HepG2 (cell line): ENCODE data around the gene MTTP. TPM values are rescaled to one million over a fixed set of nuclear protein-coding genes. Genes with fewer than 3 reads are reported as not detected.

ENCODE experiments used
- ARID4A ChIP-seq: sonication (generic); formaldehyde crosslinking; IDR thresholded peaks from 2 replicates; pipeline ENCODE4 v1.5.0; 2020; ENCODE audit warnings: mild to moderate bottlenecking, missing genetic modification reagents, borderline replicate concordance
- CC2D1A ChIP-seq: sonication (generic); formaldehyde crosslinking; IDR thresholded peaks from 2 replicates; pipeline ENCODE4 v1.8.1; 2023; ENCODE audit warnings: mild to moderate bottlenecking, missing genetic modification reagents
- HOXD1 ChIP-seq: sonication (generic); formaldehyde crosslinking; IDR thresholded peaks from 2 replicates; pipeline ENCODE4 v1.5.0; 2020; ENCODE audit warnings: missing genetic modification reagents
- MXD1 ChIP-seq: sonication (generic); formaldehyde crosslinking; IDR thresholded peaks from 2 replicates; pipeline ENCODE4 v1.4.0; 2020; ENCODE audit warnings: mild to moderate bottlenecking, missing genetic modification reagents
- NFYB ChIP-seq: sonication (generic); formaldehyde crosslinking; IDR thresholded peaks from 2 replicates; pipeline ENCODE4 v1.4.0; 2020; ENCODE audit warnings: missing genetic modification reagents
- NR2C2 ChIP-seq: sonication (generic); formaldehyde crosslinking; IDR thresholded peaks from 2 replicates; pipeline ENCODE4 v1.4.0; 2020; ENCODE audit warnings: missing genetic modification reagents, mild to moderate bottlenecking, moderate library complexity, borderline replicate concordance
- NR2F1 ChIP-seq, 2 experiments: fragments of 450-650 bp in 1 of 2; formaldehyde crosslinking in 1 of 2; IDR thresholded peaks; 2 replicates each; pipeline versions ENCODE4 v1.5.0 to v1.6.1; 2016 to 2020; ENCODE audit warnings: mild to moderate bottlenecking in 1 of 2, missing compliant biosample characterization in 1 of 2, missing genetic modification reagents in 1 of 2, moderate library complexity in 1 of 2
- RBM22 ChIP-seq: fragments of 200-400 bp; formaldehyde crosslinking; optimal IDR thresholded peaks from 2 replicates; pipeline ENCODE3; 2017; ENCODE audit warnings: mild to moderate bottlenecking, low read length, moderate library complexity
- REL ChIP-seq: sonication (generic); formaldehyde crosslinking; conservative IDR thresholded peaks from 2 replicates; pipeline ENCODE4 v1.8.0; 2022; ENCODE audit warnings: mild to moderate bottlenecking, missing genetic modification reagents, moderate library complexity
- RERE ChIP-seq: IDR thresholded peaks from 2 replicates; pipeline ENCODE4 v1.6.1; 2016; ENCODE audit warnings: low read depth, missing genetic modification reagents, missing compliant biosample characterization
- SCMH1 ChIP-seq: sonication (generic); formaldehyde crosslinking; IDR thresholded peaks from 2 replicates; pipeline ENCODE4 v1.9.0; 2021; ENCODE audit warnings: missing genetic modification reagents, mild to moderate bottlenecking, borderline replicate concordance
- SMYD3 ChIP-seq: sonication (generic); formaldehyde crosslinking; IDR thresholded peaks from 2 replicates; pipeline ENCODE4 v1.8.1; 2023; ENCODE audit warnings: mild to moderate bottlenecking, missing genetic modification reagents
- TEAD2 ChIP-seq: sonication (generic); formaldehyde crosslinking; IDR thresholded peaks from 2 replicates; pipeline ENCODE4 v1.9.0; 2021; ENCODE audit warnings: missing genetic modification reagents
- ZNF275 ChIP-seq: sonication (generic); formaldehyde crosslinking; IDR thresholded peaks from 2 replicates; pipeline ENCODE4 v1.8.0; 2022; ENCODE audit warnings: missing genetic modification reagents, mild to moderate bottlenecking, inconsistent platforms, borderline replicate concordance
- ZNF367 ChIP-seq: sonication (generic); formaldehyde crosslinking; IDR thresholded peaks from 2 replicates; pipeline ENCODE4 v1.4.0; 2020; ENCODE audit warnings: missing genetic modification reagents, borderline replicate concordance
- ZNF564 ChIP-seq: sonication (generic); formaldehyde crosslinking; IDR thresholded peaks from 2 replicates; pipeline ENCODE4 v1.8.1; 2023; ENCODE audit warnings: mild to moderate bottlenecking, missing genetic modification reagents
- ZNF644 ChIP-seq: IDR thresholded peaks from 2 replicates; pipeline ENCODE4 v1.6.1; 2016; ENCODE audit warnings: low read depth
- polyA plus RNA-seq, 8 experiments: library from polyadenylated mRNA; depleted of rRNA in 3 of 8; stranded (reverse) in 7 of 8; unstranded in 1 of 8; fragments of >200 nt; fragmentation: Illumina TruSeq in 4 of 8; extraction: Trizol in 4 of 8; gene quantifications; 2 replicates each; pipeline versions ENCODE4 v1.2.1 to v1.2.3, GENCODE V29; 2011 to 2016; ENCODE audit warnings: low read depth in 4 of 8, missing spikeins in 1 of 8, mixed read lengths in 1 of 8; ENCODE audit not compliant: insufficient read depth in 1 of 8
- total RNA-seq, 5 experiments: library from RNA; depleted of rRNA; stranded (reverse); fragments of >200 nt; fragmentation: Illumina TruSeq; extraction: Trizol; gene quantifications; 2 replicates each; pipeline ENCODE4 v1.2.3, GENCODE V29; 2016; ENCODE audit warnings: low read depth in 1 of 5

MTTP gene
- total and polyA plus RNA-seq, 2 of the 13 experiments (the other 11 are each of a cell fraction or from before 2014, with no cell fraction given), result 84.7 to 102 TPM

- TF ChIP-seq SCMH1 (CRISPR knock-in tag), result no peak
- no peak for TF ChIP-seq CC2D1A
- no peak for TF ChIP-seq REL (CRISPR knock-in tag)
- TF ChIP-seq TEAD2 (CRISPR knock-in tag), result no peak
- no peak for TF ChIP-seq RBM22
- peak; percentile 88 for TF ChIP-seq NR2C2 (CRISPR knock-in tag)
- no peak for TF ChIP-seq SMYD3
- no peak for TF ChIP-seq RERE (CRISPR knock-in tag)
- TF ChIP-seq ZNF367 (CRISPR knock-in tag), result no peak
- TF ChIP-seq ZNF564, result no peak
- no peak for TF ChIP-seq MXD1 (CRISPR knock-in tag)
- no peak for TF ChIP-seq HOXD1 (CRISPR knock-in tag)
- no peak for TF ChIP-seq NFYB
- TF ChIP-seq NR2F1 (CRISPR knock-in tag; IDR thresholded peaks at IDR 0.05), result peak; percentile 42 to 75; a peak in 3 of 4 replicates
- no peak for TF ChIP-seq ZNF275 (CRISPR knock-in tag)
- TF ChIP-seq ZNF644, result peak; percentile 97
- peak; percentile 68; the same call in 1 of the 2 replicates for TF ChIP-seq ARID4A
These were observed at the start of gene MTTP (continued) for GRCh38 chr4:99574530-99575324.
